Measurements from ENCODE around the gene MED19.
A peak's percentile ranks its signal among the peaks of the same experiment; 100 is the strongest.
"Not testable (repeated sequence)": the region's sequence is repeated elsewhere in the genome, so short reads cannot be mapped to it uniquely, and the experiment has no call there.

Gene MED19

GRCh38 chr11:57728829-57729228 lies 16.8 kb upstream of the MED19 start:
- ATAC-seq (replicated peaks): no peak
- no peaks in the 10 kb centered on the region for H3K27me3 Mint-ChIP-seq
- peaks cover 6 to 16% of the 10 kb centered on the region in 2 donors for H3K36me3 Mint-ChIP-seq
- no peak overlapping the region for H3K27ac Mint-ChIP-seq
- H3K4me3 Mint-ChIP-seq: no peak overlapping the region
- H3K4me1 Mint-ChIP-seq: peaks cover 0 to 10% of the 10 kb centered on the region in 2 donors
- H3K9me3 Mint-ChIP-seq: no peaks in the 10 kb centered on the region
- no peak for DNase-seq

GRCh38 chr11:57727185-57727584 lies 15.2 kb upstream of the MED19 start:
- Mint-ChIP-seq H3K27ac (no peak overlapping the region), H3K4me3 (no peak overlapping the region), H3K36me3 (peaks cover 10 to 18% of the 10 kb centered on the region in 2 donors), H3K4me1 (peaks cover 0 to 9% of the 10 kb centered on the region in 2 donors), H3K27me3 (no peaks in the 10 kb centered on the region), H3K9me3 (no peaks in the 10 kb centered on the region)
- ATAC-seq (replicated peaks): no peak
- no peak for DNase-seq

GRCh38 chr11:57716726-57717125 lies 4.7 kb upstream of the MED19 start:
- peaks cover 16 to 31% of the 10 kb centered on the region in 2 donors for H3K36me3 Mint-ChIP-seq
- H3K27ac Mint-ChIP-seq; ATAC-seq (replicated peaks); DNase-seq; H3K9me3 Mint-ChIP-seq; H3K27me3 Mint-ChIP-seq; H3K4me3 Mint-ChIP-seq: not testable (repeated sequence)
- H3K4me1 Mint-ChIP-seq: peaks cover 11 to 15% of the 10 kb centered on the region in 2 donors

GRCh38 chr11:57713835-57714234 lies 1.8 kb upstream of the MED19 start:
- no peak for DNase-seq
- ATAC-seq (replicated peaks): no peak
- H3K9me3 Mint-ChIP-seq: no peaks in the 10 kb centered on the region
- H3K36me3 Mint-ChIP-seq: peaks cover 19 to 23% of the 10 kb centered on the region in 2 donors
- H3K4me1 Mint-ChIP-seq: peaks cover 22 to 33% of the 10 kb centered on the region in 2 donors
- H3K27ac Mint-ChIP-seq: peak overlapping the region; percentile 37
- H3K27me3 Mint-ChIP-seq: no peaks in the 10 kb centered on the region
- H3K4me3 Mint-ChIP-seq: peak overlapping the region; percentile 91 to 99

- Mint-ChIP-seq H3K27ac (peak within 1 kb of the TSS; percentile 99), H3K9me3 (no peaks in the 10 kb centered on the region), H3K27me3 (no peaks in the 10 kb centered on the region), H3K36me3 (peaks cover 14 to 17% of the 10 kb centered on the region in 2 donors), H3K4me3 (peak within 1 kb of the TSS; percentile 91 to 99), H3K4me1 (peaks cover 25 to 40% of the 10 kb centered on the region in 2 donors)
- peak; percentile 94 for ATAC-seq (replicated peaks)
- peak; percentile 88 for DNase-seq
Measured at GRCh38 chr11:57712256-57713150, 488 bp upstream of the MED19 start, which contains the start of gene TMX2. TSS of gene TMX2 (plus strand) at chr11:57712593. CDS start at chr11:57712619, 26 bp downstream.

GRCh38 chr11:57709802-57710367 lies 2.1 kb downstream of the MED19 start:
- no peaks in the 10 kb centered on the region for H3K9me3 Mint-ChIP-seq
- H3K4me3 Mint-ChIP-seq: no peak overlapping the region
- no peak for DNase-seq
- ATAC-seq (replicated peaks): no peak
- peaks cover 27 to 40% of the 10 kb centered on the region in 2 donors for H3K4me1 Mint-ChIP-seq
- no peaks in the 10 kb centered on the region for H3K27me3 Mint-ChIP-seq
- peaks cover 14 to 16% of the 10 kb centered on the region in 2 donors for H3K36me3 Mint-ChIP-seq
- no peak overlapping the region for H3K27ac Mint-ChIP-seq

GRCh38 chr11:57705432-57705831 lies 6.6 kb downstream of the MED19 start:
- not testable (repeated sequence) for DNase-seq; H3K4me3 Mint-ChIP-seq; H3K27ac Mint-ChIP-seq; ATAC-seq (replicated peaks); H3K9me3 Mint-ChIP-seq; H3K27me3 Mint-ChIP-seq
- Mint-ChIP-seq H3K4me1 (peaks cover 10 to 19% of the 10 kb centered on the region in 2 donors), H3K36me3 (peaks cover 17 to 22% of the 10 kb centered on the region in 2 donors)

- Mint-ChIP-seq H3K27ac (no peak overlapping the region), H3K9me3 (no peaks in the 10 kb centered on the region)
Measured at GRCh38 chr11:57704932-57705331, 7.1 kb downstream of the MED19 start.

GRCh38 chr11:57703341-57703740 lies 8.7 kb downstream of the MED19 start:
- Mint-ChIP-seq H3K36me3 (peaks cover 20 to 34% of the 10 kb centered on the region in 2 donors), H3K27me3 (no peaks in the 10 kb centered on the region), H3K4me1 (peaks cover 2 to 3% of the 10 kb centered on the region in 2 donors), H3K27ac (peak overlapping the region; percentile 20), H3K9me3 (no peaks in the 10 kb centered on the region), H3K4me3 (no peak overlapping the region)
- DNase-seq (no peak), ATAC-seq (replicated peaks) (no peak)

More at GRCh38 chr11:57704932-57705331, 7.1 kb downstream of the MED19 start:
- peaks cover 18 to 26% of the 10 kb centered on the region in 2 donors for H3K36me3 Mint-ChIP-seq
- peaks cover 7 to 14% of the 10 kb centered on the region in 2 donors for H3K4me1 Mint-ChIP-seq
- no peak overlapping the region for H3K4me3 Mint-ChIP-seq
- DNase-seq: no peak
- no peaks in the 10 kb centered on the region for H3K27me3 Mint-ChIP-seq
- ATAC-seq (replicated peaks): no peak

GRCh38 chr11:57700425-57700824 lies 11.6 kb downstream of the MED19 start:
- Mint-ChIP-seq H3K4me3 (no peak overlapping the region), H3K27me3 (no peaks in the 10 kb centered on the region), H3K4me1 (no peaks in the 10 kb centered on the region)

GRCh38 chr11:57699813-57700212 lies 12.2 kb downstream of the MED19 start:
- H3K9me3 Mint-ChIP-seq: no peaks in the 10 kb centered on the region
- no peak overlapping the region for H3K4me3 Mint-ChIP-seq
- H3K36me3 Mint-ChIP-seq: peaks cover 34 to 40% of the 10 kb centered on the region in 2 donors
- no peak for ATAC-seq (replicated peaks)
- H3K27me3 Mint-ChIP-seq: no peaks in the 10 kb centered on the region
- no peaks in the 10 kb centered on the region for H3K4me1 Mint-ChIP-seq
- DNase-seq: no peak
- peak overlapping the region; percentile 5 for H3K27ac Mint-ChIP-seq

More at GRCh38 chr11:57700425-57700824, 11.6 kb downstream of the MED19 start:
- H3K36me3 Mint-ChIP-seq: peaks cover 33 to 43% of the 10 kb centered on the region in 2 donors
- H3K27ac Mint-ChIP-seq: peak overlapping the region; percentile 72
- no peaks in the 10 kb centered on the region for H3K9me3 Mint-ChIP-seq
- DNase-seq (no peak), ATAC-seq (replicated peaks) (no peak)

- H3K4me3 Mint-ChIP-seq: no peak overlapping the region
- ATAC-seq (replicated peaks) (no peak), DNase-seq (no peak)
- H3K27ac Mint-ChIP-seq: no peak overlapping the region
- H3K4me1 Mint-ChIP-seq: no peaks in the 10 kb centered on the region
- no peaks in the 10 kb centered on the region for H3K27me3 Mint-ChIP-seq
- H3K36me3 Mint-ChIP-seq: peaks cover 32 to 33% of the 10 kb centered on the region in 2 donors
- no peaks in the 10 kb centered on the region for H3K9me3 Mint-ChIP-seq
Measured at GRCh38 chr11:57698843-57699365, 13.1 kb downstream of the MED19 start.

GRCh38 chr11:57690474-57690873 lies 21.5 kb downstream of the MED19 start:
- not testable (repeated sequence) for H3K27ac Mint-ChIP-seq, DNase-seq, H3K4me1 Mint-ChIP-seq

GRCh38 chr11:57681168-57681567 lies 30.8 kb downstream of the MED19 start:
- H3K36me3 Mint-ChIP-seq: peaks cover 48 to 59% of the 10 kb centered on the region in 2 donors
- no peak overlapping the region for H3K27ac Mint-ChIP-seq
- ATAC-seq (replicated peaks) (no peak), DNase-seq (no peak)
- no peaks in the 10 kb centered on the region for H3K9me3 Mint-ChIP-seq
- H3K4me3 Mint-ChIP-seq: no peak overlapping the region
- H3K27me3 Mint-ChIP-seq: no peaks in the 10 kb centered on the region
- peaks cover 15 to 44% of the 10 kb centered on the region in 2 donors for H3K4me1 Mint-ChIP-seq

More at GRCh38 chr11:57690474-57690873, 21.5 kb downstream of the MED19 start:
- ATAC-seq (replicated peaks); H3K4me3 Mint-ChIP-seq; H3K27me3 Mint-ChIP-seq; H3K9me3 Mint-ChIP-seq: not testable (repeated sequence)
- H3K36me3 Mint-ChIP-seq: peaks cover 32 to 48% of the 10 kb centered on the region in 2 donors

All from stimulated activated naive B cell treated with anti-CD40 and anti-IgM and Interleukin-4, amounts not matched to agents 10 μg/mL and 1 μg/mL and 100 μg/mL, for 72 hours (primary cell).